HG02678 (cell line): Measurements from ENCODE around the gene SLC6A1.

ENCODE experiments used
- ATAC-seq: cut with Tn5 transposase; IDR thresholded peaks from one replicate; pipeline ENCODE4 v1.9.1; 2021; ENCODE audit warnings: mild to moderate bottlenecking, moderate library complexity; ENCODE audit not compliant: unreplicated experiment

SLC6A1 gene

DNA sequence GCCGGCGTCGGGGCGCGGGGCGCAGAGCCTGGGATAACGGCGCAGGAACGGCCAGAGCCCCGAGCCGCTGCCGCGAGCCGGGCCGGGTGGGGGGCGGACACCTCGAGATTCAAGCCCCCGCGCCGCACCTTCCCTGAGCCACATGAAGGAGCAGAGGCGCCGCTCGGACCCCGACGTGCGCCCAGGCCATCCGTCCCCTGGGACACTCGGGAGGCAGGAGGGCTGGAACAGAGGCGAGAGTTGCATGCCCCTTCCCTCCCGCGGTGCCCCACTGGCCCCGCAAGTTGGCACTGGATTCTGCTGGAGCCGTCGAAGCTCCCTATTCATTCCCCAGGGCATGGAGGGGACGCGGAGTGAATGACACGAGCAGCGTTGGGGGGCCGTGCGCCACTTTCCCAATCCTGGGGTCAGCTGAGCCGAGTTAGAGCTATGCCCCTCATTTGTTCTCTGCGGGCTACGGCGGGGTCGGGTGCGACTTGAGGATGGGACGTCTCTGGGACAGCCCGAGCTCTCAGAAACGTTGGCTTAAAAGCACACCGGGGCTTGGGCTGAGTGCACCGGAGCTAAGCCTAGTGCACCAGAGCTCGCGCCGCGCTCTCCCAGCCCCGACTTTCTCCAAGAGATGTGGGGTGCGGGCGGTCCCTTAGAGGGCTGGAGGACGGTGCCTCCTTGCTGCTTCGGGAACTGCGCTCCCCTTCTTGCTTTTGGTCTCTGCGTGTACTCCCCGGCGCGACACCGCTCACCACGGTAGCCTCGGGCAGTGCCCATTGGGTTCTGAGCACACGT, 588 bp downstream of the SLC6A1 start:
- no peak for ATAC-seq

DNA sequence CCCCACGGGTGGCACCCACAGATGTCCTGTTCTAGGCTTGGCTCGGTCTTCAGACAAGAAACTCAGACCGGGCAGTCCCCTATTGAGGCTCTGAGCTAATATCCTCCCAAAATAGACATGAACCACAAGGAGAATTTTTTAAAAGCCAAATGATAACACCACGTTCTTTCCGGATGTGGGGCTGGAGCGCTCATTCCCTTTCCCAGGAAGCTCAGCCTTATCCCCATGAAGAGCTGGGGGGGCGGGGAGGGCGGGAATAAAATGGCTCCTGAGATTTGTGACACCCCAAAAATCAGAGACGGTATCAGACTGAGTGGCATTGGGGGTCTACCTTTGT, 1.1 kb downstream of the SLC6A1 start:
- ATAC-seq = no peak

GRCh38 chr3:10994306-10994705, 1.8 kb downstream of the SLC6A1 start:
- ATAC-seq = no peak

DNA sequence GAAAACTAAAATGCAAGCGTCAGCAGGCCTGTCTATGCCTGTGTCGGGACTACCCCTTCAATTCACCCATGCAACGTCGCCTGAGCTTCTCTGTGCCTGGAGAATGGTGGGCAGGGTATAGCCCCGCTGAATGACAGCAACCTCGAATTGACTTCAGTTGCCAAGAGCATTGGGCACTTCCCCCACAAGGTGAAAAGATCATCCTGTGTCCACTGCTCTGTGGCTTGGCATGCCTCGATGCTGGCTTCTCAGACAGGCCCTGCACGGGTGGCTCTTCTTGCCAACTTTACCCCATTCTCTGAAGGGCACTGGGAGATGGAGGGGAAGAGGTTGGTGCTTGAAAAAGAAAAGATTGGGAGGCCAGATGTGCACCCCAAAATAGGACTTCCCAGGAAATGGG, 3.3 kb downstream of the SLC6A1 start:
- ATAC-seq = no peak

- no peak for ATAC-seq
Observed at GRCh38 chr3:10996345-10997013, 3.9 kb downstream of the SLC6A1 start.

GRCh38 chr3:10997196-10997595, 4.6 kb downstream of the SLC6A1 start:
- ATAC-seq = no peak

DNA sequence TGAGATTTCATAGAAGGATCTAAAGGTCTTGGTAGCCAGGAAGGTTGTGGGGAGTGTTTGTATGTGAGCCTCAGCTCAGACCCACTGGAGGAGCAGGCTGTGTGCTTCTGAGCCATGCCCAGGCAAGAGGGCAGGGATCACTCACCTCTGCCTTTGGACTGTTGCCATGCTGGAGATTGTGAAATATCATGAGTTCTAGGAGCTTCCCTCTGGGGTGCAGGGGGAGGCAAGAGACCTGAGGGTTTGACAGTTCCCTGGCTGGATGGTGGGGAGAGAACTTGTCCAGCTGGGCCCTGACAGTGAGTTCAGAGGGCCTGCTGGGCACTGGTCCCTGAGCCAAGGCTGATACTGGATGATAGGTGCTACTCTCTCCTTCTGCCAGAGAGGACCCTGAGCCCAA, 6.0 kb downstream of the SLC6A1 start:
- ATAC-seq = no peak

DNA sequence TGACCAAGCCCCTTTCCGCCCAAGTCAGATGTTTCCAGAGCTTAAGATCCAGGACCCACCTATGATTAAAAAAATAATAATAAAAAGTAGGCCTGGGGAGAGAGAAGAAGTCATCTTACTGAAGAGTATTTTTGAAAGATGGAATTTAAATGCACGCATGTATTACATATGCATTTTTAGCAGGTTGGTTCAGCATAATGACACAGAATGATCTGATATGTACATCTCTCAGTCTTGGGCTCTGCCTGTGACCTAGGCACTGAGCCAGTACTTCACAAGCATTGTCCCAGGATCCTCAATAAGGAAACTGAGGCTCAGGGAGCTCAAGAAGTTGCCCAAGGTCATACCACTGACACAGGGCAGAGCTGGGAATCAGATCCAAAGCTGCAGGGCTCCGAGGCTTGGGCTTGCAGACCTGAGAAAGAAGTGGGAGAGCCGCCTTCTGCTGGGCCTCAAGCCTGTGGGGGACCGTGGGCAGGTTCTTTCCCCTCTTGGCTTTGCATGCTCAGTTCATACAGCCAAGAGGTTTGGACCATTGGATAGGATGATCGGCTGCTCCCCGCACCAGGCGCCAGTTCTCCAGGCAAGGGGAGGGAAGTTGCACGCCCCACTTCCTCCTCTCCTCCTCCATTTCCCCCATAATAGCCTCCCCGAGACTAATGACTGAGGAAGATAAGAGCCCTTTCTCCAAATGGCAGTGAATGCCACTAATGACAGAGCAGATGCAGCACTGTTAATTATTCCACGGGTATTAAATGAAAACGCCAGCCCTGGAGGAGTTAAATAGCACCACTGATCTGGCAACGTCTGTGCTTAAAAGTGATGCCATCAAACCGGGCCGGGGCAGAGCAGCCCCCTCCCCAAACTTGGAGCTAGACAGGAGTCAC, 6.9 kb downstream of the SLC6A1 start:
- ATAC-seq = no peak

GRCh38 chr3:11000528-11000927, 8.0 kb downstream of the SLC6A1 start:
- no peak for ATAC-seq

DNA sequence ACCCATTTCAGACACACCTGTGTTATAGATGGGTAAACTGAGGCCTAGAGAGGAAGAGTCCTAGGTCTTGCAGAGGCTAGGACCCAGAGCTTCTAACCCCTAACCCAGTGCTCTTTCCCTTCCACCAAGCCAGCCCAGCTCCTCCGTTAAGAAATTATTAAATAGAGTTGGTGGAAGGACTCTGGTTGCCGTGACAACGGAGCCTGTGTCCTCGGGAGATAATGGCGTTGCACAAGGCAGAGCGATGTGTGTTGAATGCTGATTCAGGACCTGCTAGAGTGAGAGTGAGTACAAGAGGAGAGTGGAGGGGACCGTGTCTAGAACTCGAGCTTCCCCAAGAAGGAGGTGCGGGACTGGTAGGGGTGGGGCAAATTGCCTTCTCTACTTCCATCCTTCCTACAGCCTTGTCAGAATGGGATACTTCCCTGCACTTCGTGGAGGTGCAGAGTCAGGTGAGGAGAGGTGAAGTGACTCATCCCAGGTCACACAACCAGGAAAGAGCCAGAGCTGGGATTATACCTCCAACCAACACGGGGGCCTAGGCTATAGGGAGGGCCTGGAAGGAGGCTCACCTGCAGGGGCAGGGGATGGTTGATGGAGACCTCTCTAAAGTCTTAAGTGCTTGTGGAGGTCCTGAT, 8.6 kb downstream of the SLC6A1 start:
- ATAC-seq = no peak

- ATAC-seq = no peak
Observed at GRCh38 chr3:11001658-11002021, 9.1 kb downstream of the SLC6A1 start.

DNA sequence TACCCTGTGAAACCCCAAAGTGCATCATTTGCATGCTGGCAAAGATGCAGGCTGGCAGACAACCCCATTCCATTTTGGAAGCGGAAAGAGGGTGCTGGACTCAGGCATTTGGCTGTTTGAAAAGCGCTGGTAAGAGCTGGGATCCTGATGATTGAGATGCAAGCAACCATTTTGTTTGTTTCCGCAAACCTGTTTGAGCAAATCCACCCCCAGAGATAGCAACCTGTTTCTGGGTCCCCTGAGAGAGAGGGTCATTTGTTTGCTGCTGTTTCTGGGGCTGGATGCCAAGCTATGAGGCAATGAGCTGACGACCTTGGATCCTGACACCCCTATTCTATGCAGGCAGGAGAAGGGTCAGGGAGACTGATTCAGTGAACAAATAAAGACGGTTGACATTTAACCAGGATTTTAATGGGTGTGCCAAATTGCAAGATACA, 9.8 kb downstream of the SLC6A1 start:
- no peak for ATAC-seq

DNA sequence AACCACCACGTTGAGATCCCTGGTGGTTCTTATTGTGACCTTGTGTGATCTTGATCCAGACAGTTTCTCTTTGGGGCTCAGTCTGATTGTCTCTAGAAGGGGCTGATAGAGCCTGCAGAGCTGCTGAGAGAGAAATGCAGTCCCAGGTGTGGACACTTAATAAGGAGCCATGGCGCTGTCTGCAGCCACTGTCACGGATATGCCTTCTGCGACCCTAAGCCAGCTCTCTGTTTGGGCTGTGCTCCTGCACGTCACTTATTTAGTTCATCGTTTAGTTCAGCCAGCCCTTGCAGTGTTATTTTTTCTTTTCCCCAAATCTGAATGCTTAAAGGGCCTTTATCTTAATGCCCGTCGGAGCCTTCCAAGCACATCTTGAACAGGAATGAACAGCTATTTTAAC, 12.0 kb downstream of the SLC6A1 start:
- ATAC-seq = no peak

- ATAC-seq = no peak
Observed at GRCh38 chr3:11005686-11006256, 13.2 kb downstream of the SLC6A1 start.

GRCh38 chr3:11006986-11007933, 14.7 kb downstream of the SLC6A1 start:
- ATAC-seq = no peak

DNA sequence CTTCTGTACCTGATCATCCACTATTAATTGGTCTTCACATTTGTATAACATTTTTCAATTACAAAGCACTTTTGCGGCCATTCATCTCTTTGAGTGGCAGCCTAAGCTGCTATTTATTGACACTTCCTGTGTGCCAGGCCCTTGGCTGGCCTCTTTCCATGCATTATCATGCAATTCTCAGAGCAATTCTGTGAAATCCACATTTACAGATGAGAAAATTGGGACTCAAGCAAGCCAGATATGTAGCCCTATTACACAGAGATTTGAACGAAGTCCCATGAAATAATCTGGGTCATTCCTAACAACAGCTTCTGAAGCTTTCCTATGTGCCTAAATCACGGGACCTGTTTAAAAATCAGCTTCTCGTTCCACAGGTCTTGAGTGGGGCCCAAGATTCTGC, 17.4 kb downstream of the SLC6A1 start:
- no peak for ATAC-seq

GRCh38 chr3:11010426-11011165, 18.0 kb downstream of the SLC6A1 start:
- ATAC-seq = no peak

DNA sequence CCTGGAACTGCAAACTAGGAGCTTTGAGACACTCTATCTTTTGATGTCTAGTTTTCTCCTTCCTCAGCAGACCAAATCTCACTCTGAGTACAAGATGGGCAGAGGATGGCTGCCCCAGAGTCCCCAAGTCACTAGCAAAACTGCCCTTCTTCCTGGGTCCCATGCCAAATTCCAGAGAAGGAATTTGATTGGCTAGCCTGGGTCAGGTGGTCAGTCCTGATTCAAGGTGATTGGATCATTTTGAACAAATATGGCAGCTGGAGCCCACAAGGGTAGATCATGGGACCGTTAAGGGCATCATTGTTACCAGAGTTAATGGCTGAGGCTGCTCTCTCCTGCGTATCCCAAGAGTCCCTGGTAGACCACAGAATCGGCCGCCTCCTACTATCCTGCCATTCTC, 21.7 kb downstream of the SLC6A1 start:
- ATAC-seq = no peak

DNA sequence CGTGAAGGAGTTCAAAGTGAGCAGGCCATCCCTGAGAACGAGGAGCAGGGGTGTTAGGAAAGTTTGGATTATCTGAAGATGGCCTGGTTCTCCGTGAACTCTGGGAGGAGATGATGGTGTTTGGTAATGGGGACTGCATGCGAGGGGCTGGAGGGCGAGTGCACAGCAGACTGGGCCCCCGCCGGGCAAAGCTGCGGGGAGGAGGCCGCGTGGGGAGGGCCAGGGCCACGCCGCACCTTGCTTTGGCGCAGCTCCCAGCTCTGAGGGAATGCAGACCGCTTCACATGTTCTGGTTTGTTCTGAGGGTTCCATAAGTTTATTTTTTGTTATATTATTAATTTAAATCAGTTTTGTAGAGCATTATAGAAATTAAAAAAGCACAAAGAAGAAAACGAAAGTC, 22.2 kb downstream of the SLC6A1 start:
- ATAC-seq = no peak
